Testis (tissue), 2 donors: ENCODE results near the gene FBXO48.

Source experiments
- POLR2A ChIP-seq: fragments of 450-650 bp; IDR thresholded peaks from one replicate; pipeline ENCODE4 v1.6.1; 2017; ENCODE audit warnings: antibody characterized with exemption, mild to moderate bottlenecking, moderate library complexity
- TF ChIP-seq, protein P1 (sequence below), 3 experiments: fragments of 450-650 bp in 2 of 3; fragments of 200-600 bp in 1 of 3; sonication (generic) in 1 of 3; IDR thresholded peaks; one replicate each; pipeline ENCODE4 v1.5.1; 2016 to 2019; ENCODE audit warnings: antibody characterized with exemption in 3 of 3, mild to moderate bottlenecking in 2 of 3, moderate library complexity in 1 of 3

GRCh38 chr2:68512966-68513365, 45.9 kb upstream of the FBXO48 start:
- TF ChIP-seq, protein P1, sequence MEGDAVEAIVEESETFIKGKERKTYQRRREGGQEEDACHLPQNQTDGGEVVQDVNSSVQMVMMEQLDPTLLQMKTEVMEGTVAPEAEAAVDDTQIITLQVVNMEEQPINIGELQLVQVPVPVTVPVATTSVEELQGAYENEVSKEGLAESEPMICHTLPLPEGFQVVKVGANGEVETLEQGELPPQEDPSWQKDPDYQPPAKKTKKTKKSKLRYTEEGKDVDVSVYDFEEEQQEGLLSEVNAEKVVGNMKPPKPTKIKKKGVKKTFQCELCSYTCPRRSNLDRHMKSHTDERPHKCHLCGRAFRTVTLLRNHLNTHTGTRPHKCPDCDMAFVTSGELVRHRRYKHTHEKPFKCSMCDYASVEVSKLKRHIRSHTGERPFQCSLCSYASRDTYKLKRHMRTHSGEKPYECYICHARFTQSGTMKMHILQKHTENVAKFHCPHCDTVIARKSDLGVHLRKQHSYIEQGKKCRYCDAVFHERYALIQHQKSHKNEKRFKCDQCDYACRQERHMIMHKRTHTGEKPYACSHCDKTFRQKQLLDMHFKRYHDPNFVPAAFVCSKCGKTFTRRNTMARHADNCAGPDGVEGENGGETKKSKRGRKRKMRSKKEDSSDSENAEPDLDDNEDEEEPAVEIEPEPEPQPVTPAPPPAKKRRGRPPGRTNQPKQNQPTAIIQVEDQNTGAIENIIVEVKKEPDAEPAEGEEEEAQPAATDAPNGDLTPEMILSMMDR (IDR thresholded peaks at IDR 0.05) = no peak
- TF ChIP-seq POLR2A = no peak
